Stimulated activated CD4-positive, alpha-beta T cell treated with anti-CD3 and anti-CD28 coated beads, Interleukin-12 subunit alpha, Interleukin-12 subunit beta, amount 100 ng/mL, for 24 hours (primary cell): Measurements from ENCODE around the gene KIAA1586.
"Not testable (repeated sequence)": the region's sequence is repeated elsewhere in the genome, so short reads cannot be mapped to it uniquely, and the experiment has no call there.

Source experiments
- DNase-seq, 2 experiments: peaks; one replicate each; pipeline ENCODE4 v3.0.0-alpha.2; 2020; ENCODE audit warnings: low read depth in 2 of 2

The KIAA1586 gene

DNA sequence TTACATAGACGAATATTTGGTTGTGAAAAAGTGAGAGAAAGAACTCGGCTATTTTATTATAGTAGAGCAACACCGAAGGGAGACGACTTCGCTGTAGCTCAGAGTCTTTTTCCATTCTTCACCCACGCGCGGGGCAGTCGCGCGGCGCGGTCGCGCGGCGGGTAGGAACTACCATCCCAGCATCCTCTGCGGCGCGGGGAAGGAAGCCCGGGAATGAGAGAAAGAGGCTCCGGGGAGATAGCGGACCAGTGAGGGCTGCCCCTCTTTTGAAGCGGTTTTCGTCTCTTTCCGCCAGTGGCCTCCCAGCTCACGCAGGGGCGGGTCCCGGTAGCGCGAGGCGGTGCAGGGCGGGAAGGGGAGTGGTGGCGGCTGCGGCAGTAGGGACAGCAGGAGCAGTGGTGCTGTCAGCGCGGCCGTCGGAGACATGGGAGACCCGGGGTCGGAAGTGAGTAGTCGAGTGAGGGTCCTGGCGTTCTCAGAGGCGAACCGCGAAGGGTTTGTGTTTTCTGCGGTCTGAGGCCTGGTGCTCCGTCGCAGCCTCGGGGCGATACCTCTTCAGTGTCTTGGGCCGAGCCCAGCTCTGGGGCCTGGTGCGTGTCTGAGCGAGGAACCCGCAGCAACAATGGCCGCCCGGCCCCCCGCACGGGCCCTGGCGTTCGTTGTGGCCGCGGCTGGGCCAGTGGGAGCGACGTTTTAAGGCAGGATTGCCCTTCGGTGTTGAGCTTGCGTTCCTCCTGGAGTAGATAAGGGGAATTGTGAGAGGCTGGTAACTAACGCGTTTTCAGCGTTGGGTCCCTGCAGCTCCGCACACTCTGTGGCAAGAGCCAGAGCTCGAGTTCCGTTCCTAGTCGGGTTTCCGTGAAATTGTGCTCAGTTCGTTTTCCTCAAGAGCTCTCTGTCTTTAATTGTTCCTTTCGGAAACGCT, at the start of gene KIAA1586:
KIAA1586 (plus strand) TSS at position 362 of the 925 bp plus-strand sequence; CDS start at position 425, 63 bp downstream.
- DNase-seq: peak; percentile 75 to 81

GRCh38 chr6:56999049-56999448, 47.4 kb upstream of the KIAA1586 start:
- DNase-seq: no peak

DNA sequence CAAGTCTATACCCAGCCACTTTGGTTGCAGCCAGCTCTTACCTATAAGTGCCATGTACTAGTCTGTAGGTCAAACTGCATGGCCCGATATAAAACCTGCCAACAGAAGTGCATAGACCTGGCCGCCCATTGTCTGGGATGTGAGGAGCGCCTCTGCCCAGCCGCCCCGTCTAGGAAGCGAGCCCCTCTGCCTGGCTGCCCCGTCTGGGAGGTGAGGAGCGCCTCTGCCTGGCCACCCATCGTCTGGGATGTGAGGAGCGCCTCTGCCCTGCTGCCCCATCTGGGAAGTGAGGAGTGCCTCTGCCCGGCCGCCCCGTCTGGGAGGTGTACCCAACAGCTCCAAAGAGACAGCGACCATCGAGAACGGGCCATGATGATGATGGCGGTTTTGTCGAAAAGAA, 46.7 kb upstream of the KIAA1586 start:
- DNase-seq: not testable (repeated sequence)

DNA sequence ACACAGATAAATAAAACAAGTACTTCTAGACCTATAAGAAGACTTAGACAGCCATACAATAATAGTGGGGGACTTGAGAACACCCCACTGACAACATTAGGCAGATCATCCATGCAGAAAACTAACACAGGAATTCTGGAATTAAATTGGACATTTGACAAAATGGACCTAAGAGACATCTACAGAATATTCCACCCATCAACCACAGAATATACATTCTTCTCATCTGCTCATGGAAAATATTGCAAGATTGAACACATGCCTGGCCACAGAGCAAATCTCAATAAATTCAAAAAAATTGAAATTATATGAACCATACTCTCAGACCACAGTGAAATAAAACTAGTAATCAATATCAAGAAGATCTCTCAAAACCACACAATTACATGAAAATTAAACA, 44.3 kb upstream of the KIAA1586 start:
- no peak for DNase-seq

DNA sequence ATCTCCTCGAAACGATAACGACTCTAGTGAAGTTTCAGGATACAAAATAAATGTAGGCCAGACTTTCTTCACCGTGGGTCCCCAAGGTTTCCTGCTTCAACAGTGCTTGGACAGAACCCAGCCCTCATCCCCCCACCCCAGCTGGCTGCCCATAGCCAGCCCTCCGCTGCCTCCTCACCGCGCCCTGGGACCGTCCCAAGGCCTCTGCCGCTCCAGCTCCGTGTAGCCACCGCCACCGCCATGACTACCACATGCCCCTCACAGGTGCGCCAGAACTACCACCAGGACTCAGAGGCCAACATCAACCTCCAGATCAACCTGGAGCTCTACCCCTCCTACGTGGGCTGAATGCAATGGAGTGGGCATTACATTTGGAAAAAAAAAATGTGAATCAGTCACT, 42.2 kb upstream of the KIAA1586 start:
- DNase-seq: no peak

DNA sequence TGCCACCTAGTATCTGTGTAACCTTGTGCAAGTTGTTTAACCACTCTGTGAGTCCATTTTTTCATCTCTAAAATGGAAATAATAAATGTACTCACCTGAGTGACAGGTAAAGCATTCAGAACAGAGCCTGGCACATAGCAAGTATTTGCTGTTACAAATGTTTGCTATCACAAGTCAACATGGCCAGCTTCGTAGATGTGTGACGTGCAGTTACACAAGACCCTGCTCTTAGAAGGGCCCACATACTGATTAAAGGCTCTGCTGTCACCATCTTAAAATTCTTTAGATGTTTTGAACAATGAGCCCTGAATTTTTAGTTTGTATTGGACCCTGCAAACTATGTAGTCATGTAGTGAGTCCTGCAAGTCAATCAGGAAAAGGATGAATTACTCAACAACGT, 40.4 kb upstream of the KIAA1586 start:
- no peak for DNase-seq

- not testable (repeated sequence) for DNase-seq
Measured at GRCh38 chr6:57008069-57008468, 38.4 kb upstream of the KIAA1586 start.

DNA sequence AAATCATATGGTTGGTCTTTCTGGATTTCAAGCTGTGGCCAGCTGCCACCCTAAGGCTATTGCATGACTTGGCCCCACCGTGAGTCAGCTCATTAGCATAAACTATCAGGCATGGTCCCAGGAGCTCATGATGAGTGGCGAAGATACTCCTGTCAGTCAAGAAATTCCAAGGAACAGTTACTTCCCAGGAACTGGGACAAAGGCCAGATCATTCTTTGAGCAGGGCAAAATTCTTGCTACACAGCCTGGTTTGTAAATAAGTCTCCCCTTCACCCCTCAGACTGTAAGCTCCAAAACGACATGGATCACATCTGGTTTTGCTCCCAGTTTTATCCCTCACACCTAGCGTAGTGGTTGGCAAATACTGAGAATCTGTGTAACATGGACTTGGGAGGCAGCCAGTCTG, 33.0 kb upstream of the KIAA1586 start:
- DNase-seq: no peak

DNA sequence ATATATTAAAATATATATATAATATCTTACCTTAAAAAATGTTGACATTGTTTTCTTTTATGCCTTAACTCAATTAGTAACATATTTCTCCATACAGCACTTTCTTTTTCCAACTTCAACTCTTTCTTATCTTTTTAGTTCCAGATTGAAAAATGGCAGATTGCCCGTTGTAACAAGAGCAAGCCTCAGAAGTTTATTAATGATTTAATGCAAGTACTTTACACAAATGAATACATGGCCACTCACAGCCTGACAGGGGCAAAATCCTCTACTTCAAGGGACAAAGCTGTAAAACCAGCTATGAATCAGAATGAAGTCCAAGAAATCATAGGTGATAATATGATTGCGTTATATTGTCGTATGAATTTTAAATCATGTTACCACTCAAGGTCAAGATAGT, 29.4 kb upstream of the KIAA1586 start:
- no peak for DNase-seq

- no peak for DNase-seq
Measured at GRCh38 chr6:57017841-57018240, 28.7 kb upstream of the KIAA1586 start.

DNA sequence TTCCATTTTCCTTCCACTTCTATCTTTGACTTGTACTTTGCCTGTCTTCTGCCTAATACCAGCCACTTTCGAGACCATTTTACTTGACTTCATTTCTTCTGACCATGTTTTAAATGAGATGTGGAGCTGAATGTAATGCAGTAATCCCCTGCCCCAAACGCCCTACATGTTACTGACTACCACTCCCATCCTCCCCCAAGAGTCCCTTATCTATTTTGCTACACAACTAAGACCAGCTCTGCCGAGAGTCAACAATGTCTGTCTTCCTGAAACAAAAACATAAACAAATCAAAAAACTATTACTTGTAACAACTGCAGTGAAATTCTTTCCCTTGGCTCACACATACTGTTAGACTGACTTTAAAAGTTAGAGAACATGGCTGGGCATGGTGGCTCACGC, 27.1 kb upstream of the KIAA1586 start:
- DNase-seq: no peak

- DNase-seq: no peak
Measured at GRCh38 chr6:57021086-57021720, 25.3 kb upstream of the KIAA1586 start.

DNA sequence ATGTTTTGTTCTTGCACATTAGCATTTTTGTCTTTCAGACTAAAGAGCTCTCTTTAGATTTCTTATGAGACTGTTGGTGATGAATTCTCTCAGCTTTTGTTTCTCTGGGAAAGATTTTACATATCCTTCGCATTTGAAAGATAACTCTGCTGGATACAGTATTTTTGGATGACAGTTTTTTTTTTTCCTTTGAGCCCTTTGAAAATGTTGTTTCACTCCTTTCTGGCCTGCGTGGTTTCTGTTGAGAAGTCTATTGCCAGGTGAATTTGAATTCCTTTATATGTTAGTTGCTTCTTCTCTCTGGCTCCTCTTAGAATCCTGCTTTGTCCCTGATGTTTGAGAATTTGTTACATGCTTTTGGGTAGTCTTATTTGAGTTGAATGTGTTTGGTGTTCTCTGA, 22.2 kb upstream of the KIAA1586 start:
- DNase-seq: no peak

DNA sequence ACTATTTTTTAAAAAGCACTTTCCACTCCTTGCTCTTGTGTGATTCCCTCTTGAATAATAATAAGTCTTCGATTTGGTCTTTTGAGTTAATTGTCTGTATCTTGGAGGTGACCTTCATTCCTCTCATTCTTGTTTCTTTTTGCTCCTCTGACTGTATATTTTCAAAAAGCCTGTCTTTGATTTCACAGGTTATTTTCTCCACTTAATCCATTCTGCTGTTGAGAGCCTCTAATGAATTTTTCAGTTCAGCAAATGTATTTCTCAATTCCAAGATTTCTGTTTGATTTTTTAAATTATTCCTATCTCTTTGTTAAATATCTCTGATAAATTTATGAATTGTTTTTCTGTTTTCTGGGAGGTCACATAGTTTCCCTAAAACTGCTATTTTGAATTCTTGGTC, 21.7 kb upstream of the KIAA1586 start:
- DNase-seq: no peak

DNA sequence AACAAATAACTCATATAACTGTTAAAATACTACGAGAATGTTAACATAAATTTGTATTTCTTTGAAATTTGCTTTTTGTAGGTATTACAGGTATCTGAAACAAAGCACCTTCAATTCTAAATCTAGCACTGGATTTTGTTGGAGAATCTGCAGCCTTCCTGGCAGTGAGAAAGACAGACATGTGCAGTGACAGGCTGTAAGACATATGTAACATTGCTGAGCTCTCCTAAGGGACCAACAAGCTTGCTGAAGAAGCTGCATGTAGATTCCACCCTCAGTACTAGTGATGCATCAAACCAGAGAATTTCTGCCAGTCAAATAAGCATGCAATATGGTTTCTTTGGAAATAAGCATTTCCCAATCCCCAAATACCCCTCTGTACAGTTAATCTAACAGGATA, 20.5 kb upstream of the KIAA1586 start:
- no peak for DNase-seq

DNA sequence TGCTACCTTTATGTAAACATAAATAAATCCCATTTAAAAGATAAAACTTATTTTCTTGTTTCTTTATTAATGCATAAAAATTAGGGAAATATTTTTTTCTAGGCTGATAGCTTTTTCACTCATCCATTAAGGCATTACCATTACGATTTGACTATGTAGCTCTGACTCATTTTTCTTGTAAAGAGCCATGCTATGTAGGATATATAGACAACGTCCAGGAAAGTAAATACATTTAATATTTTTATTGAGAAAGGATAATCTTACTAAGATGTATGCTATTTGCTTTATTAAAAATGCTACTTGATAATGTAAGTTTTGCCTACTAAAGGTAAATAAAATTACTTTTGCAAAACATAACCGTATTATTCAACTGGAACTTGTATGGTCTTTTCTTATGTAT, 19.2 kb upstream of the KIAA1586 start:
- no peak for DNase-seq

- no peak for DNase-seq
Measured at GRCh38 chr6:57029213-57029612, 17.3 kb upstream of the KIAA1586 start.

GRCh38 chr6:57033228-57033627, 13.3 kb upstream of the KIAA1586 start:
- no peak for DNase-seq

- no peak for DNase-seq
Measured at GRCh38 chr6:57035549-57035948, 10.9 kb upstream of the KIAA1586 start.

- no peak for DNase-seq
Measured at GRCh38 chr6:57038906-57039305, 7.6 kb upstream of the KIAA1586 start.

GRCh38 chr6:57040011-57040410, 6.5 kb upstream of the KIAA1586 start:
- no peak for DNase-seq

- not testable (repeated sequence) for DNase-seq
Measured at GRCh38 chr6:57044061-57044460, 2.4 kb upstream of the KIAA1586 start.

DNA sequence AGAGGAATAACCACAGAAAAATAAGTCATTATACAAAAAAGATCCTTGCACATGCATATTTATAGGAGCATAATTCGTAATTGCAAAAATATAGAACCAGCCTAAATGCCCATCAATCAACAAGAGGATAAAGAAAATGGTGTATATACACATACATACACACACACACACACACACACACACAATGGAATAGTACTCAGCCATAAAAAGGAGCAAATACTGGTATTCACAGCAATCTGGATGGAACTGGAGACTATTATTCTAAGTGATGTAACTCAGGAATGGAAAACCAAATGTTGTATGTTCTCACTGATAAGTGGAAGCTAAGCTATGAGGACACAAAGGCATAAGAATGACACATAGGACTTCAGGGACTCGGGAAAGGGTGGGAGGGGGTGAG, 1.9 kb upstream of the KIAA1586 start:
- no peak for DNase-seq
